Fibroblast of peridontal ligament (primary cell): ENCODE data around the gene AFAP1L2.

ENCODE experiments used
- DNase-seq: peaks from one replicate; pipeline ENCODE4 v3.0.0-alpha.2; 2010; ENCODE audit errors: extremely low read depth

The AFAP1L2 gene

DNA sequence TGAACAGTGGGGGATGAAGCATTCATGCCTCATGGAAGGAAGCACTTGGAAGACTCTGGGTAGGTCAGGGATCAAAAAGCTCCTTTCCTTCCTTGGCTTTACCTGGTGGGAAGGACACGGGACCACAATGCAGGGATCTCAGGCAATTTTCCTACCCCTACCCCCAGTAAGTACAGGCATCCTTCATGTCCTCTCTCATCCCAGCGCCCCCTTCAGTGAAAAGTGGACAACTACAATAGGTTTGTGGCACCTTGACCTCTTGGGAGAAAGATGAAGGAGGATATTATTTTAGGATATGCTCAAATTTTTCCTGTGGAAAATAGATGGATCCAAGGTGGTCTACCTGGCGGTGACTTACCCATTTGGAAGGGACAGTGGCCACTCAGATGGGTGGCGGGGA lies 16.5 kb downstream of the AFAP1L2 start:
- no peak for DNase-seq

- DNase-seq = no peak
These were observed 17.9 kb downstream of the AFAP1L2 start for GRCh38 chr10:114386452-114386851.

- DNase-seq = no peak
These were observed 18.7 kb downstream of the AFAP1L2 start for GRCh38 chr10:114385557-114385956.

GRCh38 chr10:114384601-114385000 lies 19.7 kb downstream of the AFAP1L2 start:
- no peak for DNase-seq

- no peak for DNase-seq
These were observed 20.1 kb downstream of the AFAP1L2 start for GRCh38 chr10:114384181-114384580.

GRCh38 chr10:114380797-114381196 lies 23.5 kb downstream of the AFAP1L2 start:
- DNase-seq = no peak

DNA sequence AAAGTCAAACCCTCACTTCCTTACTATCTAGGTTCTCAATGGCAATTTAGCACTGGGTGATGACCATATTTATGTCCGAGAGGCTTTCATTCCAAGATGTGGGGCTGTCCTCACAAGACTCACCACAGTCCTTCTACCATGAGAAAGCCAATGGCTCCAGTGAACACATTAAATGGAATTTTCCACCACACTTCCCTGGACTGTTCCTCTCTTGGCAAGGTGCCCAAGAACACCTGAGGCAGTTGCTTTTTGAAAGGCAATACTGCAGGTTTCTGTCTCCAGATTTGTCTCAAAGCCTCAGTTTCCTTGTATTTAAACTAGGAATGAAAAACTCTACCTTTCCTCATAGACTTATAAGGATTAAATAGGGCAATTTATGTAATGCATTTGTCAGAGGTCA lies 24.2 kb downstream of the AFAP1L2 start:
- DNase-seq = no peak

GRCh38 chr10:114379631-114380041 lies 24.7 kb downstream of the AFAP1L2 start:
- no peak for DNase-seq

- DNase-seq = no peak
These were observed 27.8 kb downstream of the AFAP1L2 start for GRCh38 chr10:114376523-114376922.

- peak; percentile 5 for DNase-seq
These were observed 29.3 kb downstream of the AFAP1L2 start for GRCh38 chr10:114375047-114375446.

GRCh38 chr10:114374053-114374791 lies 30.1 kb downstream of the AFAP1L2 start:
- DNase-seq = no peak

DNA sequence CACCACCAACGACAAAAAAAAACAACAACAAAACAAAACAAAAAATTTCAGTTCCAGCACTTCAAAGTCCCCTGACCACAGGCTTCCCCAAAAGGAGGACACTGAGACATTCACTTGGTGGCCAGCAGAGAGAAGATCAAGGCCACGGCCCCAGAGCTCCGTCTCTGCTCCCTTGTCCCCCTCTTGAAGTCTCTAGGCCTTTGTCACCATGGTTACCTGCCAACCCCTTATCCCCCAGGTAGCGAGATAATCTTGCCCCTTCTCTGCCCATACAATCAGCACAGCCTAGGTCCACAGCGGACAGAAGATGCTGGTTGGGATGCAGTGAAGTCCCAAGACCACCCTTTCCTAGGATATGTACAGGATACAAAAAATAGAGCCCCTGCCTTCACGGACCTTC lies 30.7 kb downstream of the AFAP1L2 start:
- DNase-seq = no peak

GRCh38 chr10:114372995-114373394 lies 31.3 kb downstream of the AFAP1L2 start:
- DNase-seq = no peak

- no peak for DNase-seq
These were observed 32.1 kb downstream of the AFAP1L2 start for GRCh38 chr10:114372179-114372578.

- DNase-seq = no peak
These were observed 33.3 kb downstream of the AFAP1L2 start for GRCh38 chr10:114370966-114371365.

DNA sequence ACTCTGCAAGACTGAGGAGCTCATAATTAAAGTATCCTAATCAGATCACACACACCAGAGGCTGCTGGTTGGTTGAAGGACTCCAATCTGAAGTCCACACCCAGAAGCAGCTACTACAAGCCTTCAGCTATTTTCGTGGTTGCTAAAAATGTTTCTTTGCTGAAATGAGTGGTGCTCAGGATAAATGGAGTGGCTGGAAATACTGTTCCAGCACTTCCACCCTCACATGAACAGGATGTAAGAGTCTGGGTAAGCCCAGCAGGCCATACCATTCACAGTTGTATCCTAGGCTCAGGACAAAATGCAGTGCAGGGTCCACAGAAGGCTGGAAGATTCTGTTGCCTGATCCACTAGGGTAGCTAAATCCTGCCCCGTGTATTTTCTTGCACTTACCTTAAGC lies 34.1 kb downstream of the AFAP1L2 start:
- no peak for DNase-seq

DNA sequence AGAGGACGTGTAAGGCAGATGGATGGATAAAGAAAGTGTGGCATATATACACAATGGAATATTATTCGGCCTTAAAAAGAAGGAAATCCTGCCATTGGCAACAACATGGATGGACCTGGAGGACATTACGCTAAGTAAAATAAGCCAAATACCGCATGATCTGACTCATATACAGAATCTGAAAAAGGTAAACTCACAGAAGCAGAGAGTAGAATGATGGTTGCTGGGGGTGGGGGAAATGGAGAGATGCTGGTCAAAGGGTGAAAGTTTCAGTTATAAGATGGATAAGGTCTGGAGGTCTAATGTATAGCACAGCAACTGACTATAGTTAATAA lies 36.3 kb downstream of the AFAP1L2 start:
- no peak for DNase-seq

- no peak for DNase-seq
These were observed 36.8 kb downstream of the AFAP1L2 start for GRCh38 chr10:114367351-114368056.

DNA sequence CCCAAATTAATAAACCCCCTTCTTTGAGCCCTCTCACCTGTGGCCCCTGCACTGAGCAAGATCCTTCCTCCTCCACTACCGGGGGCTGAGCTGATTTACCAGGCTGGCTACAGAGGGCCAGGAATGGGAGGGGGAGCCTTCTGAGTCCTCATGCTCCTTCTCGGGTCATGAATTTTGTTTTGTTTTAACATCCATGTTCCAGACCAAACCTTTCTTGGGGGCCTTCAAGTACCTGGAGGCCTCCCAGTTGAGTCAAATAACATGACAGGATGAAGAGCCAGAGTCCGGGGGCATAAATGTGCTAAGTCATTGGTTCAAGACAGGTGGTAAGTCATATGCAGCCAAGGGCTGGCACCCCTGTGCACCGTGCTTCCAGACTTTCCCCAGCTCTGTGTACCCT lies 39.6 kb downstream of the AFAP1L2 start:
- no peak for DNase-seq

- no peak for DNase-seq
These were observed 40.4 kb downstream of the AFAP1L2 start for GRCh38 chr10:114363745-114364454.

- no peak for DNase-seq
These were observed 41.4 kb downstream of the AFAP1L2 start for GRCh38 chr10:114362826-114363355.

GRCh38 chr10:114359953-114360345 lies 44.4 kb downstream of the AFAP1L2 start:
- no peak for DNase-seq
